Astrocyte (in vitro differentiated cells and primary cell): ENCODE data around the gene ATP6V0D1. TPM values are rescaled to one million over a fixed set of nuclear protein-coding genes. Genes with fewer than 3 reads are reported as not detected.

Experiments
- DNase-seq: peaks from one replicate; pipeline ENCODE4 v3.0.0-alpha.2; 2010; ENCODE audit warnings: low read depth
- FAIRE-seq: peaks from 2 replicates; lab custom pipeline; 2011; peaks lifted over from hg19 to GRCh38; lab: Jason Lieb, UNC
- H2AFZ ChIP-seq: 2 replicates; pipeline ENCODE4 v1.6.0; 2012; ENCODE audit warnings: low read depth, low read length, inconsistent platforms
- H3K27ac ChIP-seq: 2 replicates; pipeline ENCODE4 v1.5.1; 2011; ENCODE audit warnings: low read depth, low read length, inconsistent platforms
- H3K27me3 ChIP-seq: 2 replicates; pipeline ENCODE4 v1.6.0; 2011; ENCODE audit warnings: low read length, inconsistent platforms; ENCODE audit not compliant: insufficient read depth
- H3K36me3 ChIP-seq: 2 replicates; pipeline ENCODE4 v1.5.1; 2011; ENCODE audit warnings: low read length, inconsistent platforms; ENCODE audit not compliant: insufficient read depth
- H3K4me1 ChIP-seq: 2 replicates; pipeline ENCODE4 v1.5.1; 2011; ENCODE audit warnings: low read length, inconsistent platforms; ENCODE audit not compliant: insufficient read depth
- H3K4me2 ChIP-seq: 2 replicates; pipeline ENCODE4 v1.6.0; 2012; ENCODE audit warnings: low read length, inconsistent platforms
- H3K4me3 ChIP-seq: 2 replicates; pipeline ENCODE4 v1.5.1; 2011; ENCODE audit warnings: low read depth, mild to moderate bottlenecking, low read length, inconsistent platforms; ENCODE audit not compliant: insufficient read depth
- H3K79me2 ChIP-seq: 2 replicates; pipeline ENCODE4 v1.6.0; 2012; ENCODE audit warnings: mild to moderate bottlenecking, low read length, inconsistent platforms; ENCODE audit not compliant: insufficient read depth
- H3K9ac ChIP-seq: 2 replicates; pipeline ENCODE4 v1.6.0; 2012; ENCODE audit warnings: mild to moderate bottlenecking, low read length, inconsistent platforms
- H3K9me3 ChIP-seq: 2 replicates; pipeline ENCODE4 v1.5.1; 2012; ENCODE audit warnings: low read depth, mild to moderate bottlenecking, low read length, inconsistent platforms; ENCODE audit not compliant: insufficient read depth
- H4K20me1 ChIP-seq: 2 replicates; pipeline ENCODE4 v1.6.0; 2012; ENCODE audit warnings: low read length, inconsistent platforms; ENCODE audit not compliant: insufficient read depth
- H3K27ac Mint-ChIP-seq: one replicate; pipeline ENCODE4 v1.8.0; 2021; ENCODE audit warnings: mild to moderate bottlenecking, mixed read lengths; ENCODE audit not compliant: unreplicated experiment
- H3K27me3 Mint-ChIP-seq: one replicate; pipeline ENCODE4 v1.8.0; 2021; ENCODE audit warnings: low read depth, mixed read lengths; ENCODE audit not compliant: unreplicated experiment
- H3K36me3 Mint-ChIP-seq: one replicate; pipeline ENCODE4 v1.8.0; 2021; ENCODE audit warnings: low read depth, mixed read lengths; ENCODE audit not compliant: unreplicated experiment
- H3K4me1 Mint-ChIP-seq: one replicate; pipeline ENCODE4 v1.8.0; 2021; ENCODE audit warnings: low read depth, mixed read lengths; ENCODE audit not compliant: unreplicated experiment
- H3K4me3 Mint-ChIP-seq: one replicate; pipeline ENCODE4 v1.8.0; 2021; ENCODE audit warnings: mild to moderate bottlenecking, moderate library complexity, mixed read lengths; ENCODE audit not compliant: unreplicated experiment
- H3K9me3 Mint-ChIP-seq: one replicate; pipeline ENCODE4 v1.8.0; 2021; ENCODE audit warnings: mild to moderate bottlenecking, mixed read lengths; ENCODE audit not compliant: unreplicated experiment
- CTCF ChIP-seq: IDR thresholded peaks from 2 replicates; pipeline ENCODE4 v1.5.1; 2011; ENCODE audit warnings: low read depth, mild to moderate bottlenecking, inconsistent platforms, low read length, moderate library complexity; ENCODE audit not compliant: insufficient read depth
- EZH2 ChIP-seq: IDR thresholded peaks from 2 replicates; pipeline ENCODE4 v1.6.1; 2012; ENCODE audit warnings: mild to moderate bottlenecking, low read length, inconsistent platforms; ENCODE audit not compliant: insufficient read depth
- total RNA-seq: library from RNA; stranded (reverse); gene quantifications from 2 replicates; pipeline ENCODE4 v1.2.1, GENCODE V29; 2021

ATP6V0D1 gene
- total RNA-seq, 1 donor from 2014 or later = 114 TPM

- DNase-seq (peak; percentile 14), FAIRE-seq (no peak)
- H3K4me3 ChIP-seq = peak within 1 kb of the TSS; percentile 13
- Mint-ChIP-seq H3K4me3 (peak within 1 kb of the TSS; percentile 77), H3K27me3 (peaks cover 46% of the 10 kb centered on the region), H3K4me1 (peaks cover 8% of the 10 kb centered on the region), H3K9me3 (peaks cover 2% of the 10 kb centered on the region), H3K27ac (no peak within 1 kb of the TSS), H3K36me3 (peaks cover 13% of the 10 kb centered on the region)
- H3K79me2 ChIP-seq = no peaks in the 10 kb centered on the region
- H3K9ac ChIP-seq = no peak within 1 kb of the TSS
- H3K4me2 ChIP-seq = peak within 1 kb of the TSS; percentile 83
- peak within 1 kb of the TSS; percentile 56 for H2AFZ ChIP-seq
- no peak for TF ChIP-seq EZH2
- TF ChIP-seq CTCF = no peak
- peaks cover 4% of the 10 kb centered on the region for H3K4me1 ChIP-seq
- peaks cover 31% of the 10 kb centered on the region for H3K27me3 ChIP-seq
- peaks cover 28% of the 10 kb centered on the region for H4K20me1 ChIP-seq
- no peaks in the 10 kb centered on the region for H3K36me3 ChIP-seq
- no peaks in the 10 kb centered on the region for H3K9me3 ChIP-seq
- H3K27ac ChIP-seq = no peak within 1 kb of the TSS
Observed at GRCh38 chr16:67430977-67431774, 49.8 kb downstream of the ATP6V0D1 start, which contains the start of gene HSD11B2. Gene HSD11B2, plus strand, starts transcription at chr16:67431121. Its CDS starts 128 bp downstream, at chr16:67431249.

- Histone ChIP-seq H2AFZ (peak overlapping the region; percentile 56), H3K4me1 (peaks cover 4% of the 10 kb centered on the region), H3K27me3 (peaks cover 31% of the 10 kb centered on the region), H3K9me3 (no peaks in the 10 kb centered on the region), H3K36me3 (no peaks in the 10 kb centered on the region), H3K4me3 (no peak overlapping the region), H3K27ac (no peak overlapping the region), H4K20me1 (peaks cover 26% of the 10 kb centered on the region), H3K4me2 (peak overlapping the region; percentile 78), H3K9ac (no peak overlapping the region), H3K79me2 (no peaks in the 10 kb centered on the region)
- Mint-ChIP-seq H3K4me3 (peak overlapping the region; percentile 77), H3K27ac (no peak overlapping the region), H3K4me1 (peaks cover 8% of the 10 kb centered on the region), H3K9me3 (peaks cover 2% of the 10 kb centered on the region), H3K27me3 (peaks cover 46% of the 10 kb centered on the region), H3K36me3 (peaks cover 10% of the 10 kb centered on the region)
- no peak for DNase-seq
- no peak for TF ChIP-seq CTCF
- peak; percentile 91 for TF ChIP-seq EZH2
- no peak for FAIRE-seq
Observed at GRCh38 chr16:67430504-67430976, 50.4 kb downstream of the ATP6V0D1 start.
